HG03378 (cell line): Measurements from ENCODE around the gene ZNG1B.
"Not testable (repeated sequence)": the region's sequence is repeated elsewhere in the genome, so short reads cannot be mapped to it uniquely, and the experiment has no call there.

Source experiments
- ATAC-seq: cut with Tn5 transposase; IDR thresholded peaks from one replicate; pipeline ENCODE4 v1.9.1; 2021; ENCODE audit warnings: mild to moderate bottlenecking, moderate library complexity; ENCODE audit not compliant: unreplicated experiment

Gene ZNG1B

DNA sequence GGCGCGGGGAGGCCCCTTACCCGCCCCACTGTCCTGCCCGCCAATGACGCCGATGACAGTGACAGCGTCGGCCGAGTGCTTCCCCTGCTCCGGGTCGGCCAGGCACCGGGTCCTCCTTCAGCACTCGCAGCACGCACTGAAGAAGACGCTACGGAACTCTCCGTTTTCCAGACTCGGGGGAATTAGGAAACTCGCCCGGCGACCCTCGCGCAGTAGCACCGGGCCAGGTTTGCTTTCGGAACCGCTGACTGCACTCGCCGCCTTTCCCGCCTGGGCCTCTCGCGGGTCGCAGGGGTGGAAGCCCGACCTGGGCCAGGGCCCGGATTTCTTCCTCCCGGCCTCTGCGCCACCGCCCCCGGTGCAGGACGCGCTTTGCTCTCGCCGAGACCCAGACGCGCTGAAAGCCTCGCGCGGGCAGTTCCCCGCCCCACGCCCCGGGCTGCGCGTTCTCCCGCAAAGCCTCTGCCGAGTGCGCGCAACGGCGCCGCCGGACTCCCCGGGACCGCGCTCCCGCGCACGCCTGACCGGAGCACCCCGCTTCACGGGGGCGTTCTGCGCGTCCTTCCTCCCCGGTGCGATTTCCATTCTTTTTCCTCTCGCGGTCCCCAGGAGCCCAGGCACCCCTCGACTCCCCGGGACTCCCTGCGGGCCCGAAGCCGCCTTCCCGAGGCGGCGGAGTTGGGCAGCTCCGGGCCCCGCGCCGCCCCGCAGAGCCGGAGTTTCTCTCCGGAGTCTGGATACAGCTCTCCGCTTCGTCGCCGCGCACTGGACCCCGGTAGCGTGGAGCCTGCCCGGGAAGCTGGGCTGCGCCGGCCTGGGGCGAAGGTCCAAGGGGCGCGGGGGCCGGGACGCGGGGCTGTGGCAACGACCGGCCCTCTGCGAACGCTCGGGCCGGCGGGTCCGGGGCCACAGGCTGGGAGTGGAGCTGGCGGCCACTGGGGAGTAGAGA, 65.9 kb downstream of the ZNG1B start:
- peak; percentile 66 for ATAC-seq

DNA sequence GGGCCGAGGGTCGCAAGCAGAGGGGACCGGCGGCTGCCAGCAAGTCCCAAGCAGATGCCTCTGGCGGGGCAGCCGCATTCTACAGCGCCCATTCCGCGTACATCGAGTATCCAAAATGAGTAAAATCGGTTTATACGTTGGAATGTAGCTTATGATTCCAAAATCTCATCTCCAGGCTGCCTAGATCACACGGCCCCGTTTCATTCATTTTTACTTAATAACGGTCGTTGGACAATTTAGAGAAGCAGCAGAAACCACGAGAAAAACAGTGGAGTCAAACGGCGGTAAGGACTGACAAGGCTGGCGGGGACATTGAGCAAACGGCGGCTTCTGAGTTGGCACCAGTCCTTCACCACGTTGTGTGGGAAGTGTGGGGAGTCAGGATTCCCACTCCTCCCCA, 66.6 kb downstream of the ZNG1B start:
- ATAC-seq: not testable (repeated sequence)

DNA sequence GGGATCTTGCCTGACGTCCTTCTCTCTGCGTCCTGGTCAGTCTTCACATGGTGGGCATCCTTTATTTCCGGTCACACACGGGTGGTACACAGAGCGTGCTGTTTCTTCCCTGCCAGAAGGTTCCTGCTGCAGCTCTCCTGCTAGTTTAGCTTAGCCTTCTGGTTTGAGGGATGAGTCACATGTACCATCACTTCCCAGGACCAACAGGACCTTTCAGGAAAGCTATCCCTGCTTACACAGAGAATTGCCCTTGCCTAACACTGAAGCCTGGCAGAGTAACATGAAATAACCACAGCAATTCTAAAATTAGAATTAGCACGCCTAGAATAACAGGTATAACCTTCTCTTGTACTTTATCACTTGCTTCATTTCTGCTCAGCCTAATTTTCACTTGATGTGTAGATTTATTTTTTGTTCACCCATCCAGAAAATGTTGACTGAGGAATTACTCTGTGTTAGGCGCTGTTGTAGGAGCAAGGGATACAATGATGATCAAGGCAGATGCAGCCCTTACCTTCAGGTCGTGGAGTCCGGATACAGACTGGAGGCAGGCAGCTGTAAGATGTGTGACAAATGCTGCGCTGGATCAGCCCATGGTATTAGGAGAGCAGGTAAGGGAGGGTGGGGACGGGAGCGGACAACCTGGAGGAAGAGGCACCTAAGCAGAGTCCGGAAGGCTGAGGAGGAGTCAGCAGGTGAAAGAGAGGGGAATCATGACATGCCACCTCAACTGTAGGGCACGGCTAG, 70.1 kb downstream of the ZNG1B start:
- ATAC-seq: not testable (repeated sequence)

DNA sequence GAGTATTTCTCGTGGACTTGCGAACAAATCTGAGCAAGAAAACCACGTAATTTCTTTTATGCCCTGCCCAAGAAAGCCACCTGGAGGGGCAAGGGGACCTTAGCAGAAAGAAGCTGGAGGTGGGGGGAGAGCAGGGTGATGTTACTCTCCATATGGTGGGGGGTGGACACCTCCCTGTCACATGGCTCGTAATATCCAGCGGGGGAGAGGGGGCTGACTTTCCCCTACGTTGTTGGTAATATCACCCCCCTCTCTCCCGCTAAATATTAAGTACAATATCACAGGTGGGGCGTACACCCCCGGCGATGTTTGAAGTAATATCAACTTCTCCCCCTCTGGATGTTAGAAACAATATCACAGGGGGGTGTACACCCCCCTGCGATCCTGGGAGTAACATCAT, 70.7 kb downstream of the ZNG1B start:
- not testable (repeated sequence) for ATAC-seq

DNA sequence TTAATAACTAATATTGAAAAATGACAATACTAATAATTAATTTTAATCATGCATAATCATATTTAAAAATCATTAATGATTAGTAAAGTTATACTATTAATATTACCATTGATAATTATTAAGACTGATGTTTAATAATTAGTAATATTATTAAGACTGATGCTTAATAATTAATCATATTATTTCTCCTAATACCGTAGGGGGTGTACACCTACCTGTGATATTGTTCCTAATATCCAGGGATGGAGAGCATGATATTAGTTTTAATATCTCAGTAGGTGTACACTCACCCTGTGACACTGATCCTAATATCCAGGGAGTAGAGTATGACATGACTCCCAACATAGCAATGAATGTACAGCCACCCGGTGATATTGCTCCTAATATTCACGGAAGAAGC, 73.4 kb downstream of the ZNG1B start:
- not testable (repeated sequence) for ATAC-seq

DNA sequence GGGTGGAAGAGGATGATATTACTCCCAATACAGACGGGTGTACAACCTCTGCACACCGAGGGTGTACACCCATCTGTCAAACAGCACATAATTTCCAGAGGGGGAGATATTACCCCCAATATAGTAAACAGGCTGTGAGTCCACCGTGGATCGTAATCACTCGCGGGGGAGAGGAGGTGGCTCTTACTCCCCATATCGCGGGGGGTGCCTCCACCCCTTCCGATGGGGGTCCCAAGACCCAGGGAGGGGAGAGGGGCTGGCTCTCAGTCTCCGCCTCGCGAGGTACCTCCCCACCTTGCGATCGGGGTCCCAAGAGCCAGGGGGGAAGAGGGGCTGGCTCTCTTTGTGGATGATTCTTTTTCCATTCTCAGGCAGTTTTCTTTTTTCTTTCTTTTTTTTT, 74.4 kb downstream of the ZNG1B start:
- not testable (repeated sequence) for ATAC-seq

DNA sequence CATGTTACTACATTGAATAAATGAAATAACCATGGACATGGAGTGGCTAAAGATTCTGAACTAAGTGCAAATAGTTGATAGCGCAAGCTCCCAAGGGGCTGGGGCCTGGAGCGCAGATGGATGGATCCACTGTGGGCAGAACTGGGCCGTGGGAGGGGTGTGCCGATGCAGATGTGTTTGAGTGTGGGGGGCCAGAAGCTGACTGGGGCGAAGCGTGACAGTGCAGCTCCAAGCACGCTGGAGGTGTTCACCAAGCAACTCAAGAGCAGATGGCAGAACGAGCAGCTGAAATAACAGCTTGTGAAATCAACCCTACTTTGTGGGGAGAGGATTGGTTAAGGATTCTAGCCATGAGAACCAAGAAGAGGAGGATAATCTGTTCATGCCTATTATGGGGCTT, 78.0 kb downstream of the ZNG1B start:
- not testable (repeated sequence) for ATAC-seq

DNA sequence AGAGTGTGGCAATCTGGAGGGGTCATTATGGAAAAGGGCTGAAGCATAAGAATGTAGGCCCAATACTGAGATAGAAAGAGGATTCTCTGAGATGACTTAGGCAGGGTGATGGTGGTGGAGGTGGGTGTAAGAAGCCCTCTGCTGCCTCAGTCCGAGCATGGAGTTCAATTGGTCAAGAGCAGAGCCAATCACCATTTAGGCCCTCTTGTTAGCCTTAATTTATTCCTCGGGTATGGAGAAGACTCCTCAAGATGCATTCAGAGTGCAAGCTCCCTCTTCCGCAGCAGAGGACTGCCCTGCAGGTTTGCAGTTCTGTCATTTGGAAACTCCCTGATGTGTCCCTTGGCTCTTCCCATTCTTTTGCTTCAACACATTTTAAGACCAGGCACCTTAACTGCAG, 78.5 kb downstream of the ZNG1B start:
- ATAC-seq: not testable (repeated sequence)

DNA sequence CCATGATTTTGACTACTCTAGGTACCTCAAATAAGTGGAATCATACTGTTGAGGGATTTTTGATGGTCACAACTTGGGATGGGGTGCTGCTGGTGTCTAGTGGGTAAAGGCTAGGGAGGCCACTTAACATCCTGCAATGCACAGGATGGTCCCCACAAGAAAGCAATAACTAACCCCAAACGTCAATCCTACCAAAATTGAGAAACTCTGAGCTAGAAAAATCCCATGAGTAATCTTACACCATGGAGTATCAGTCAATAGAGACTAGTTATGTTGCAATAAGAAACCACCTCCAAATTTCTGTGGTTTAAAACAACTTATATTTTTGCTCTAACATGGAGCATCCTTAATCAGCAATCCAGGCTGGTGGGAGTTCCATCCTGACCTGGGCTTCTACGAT, 79.5 kb downstream of the ZNG1B start:
- not testable (repeated sequence) for ATAC-seq

DNA sequence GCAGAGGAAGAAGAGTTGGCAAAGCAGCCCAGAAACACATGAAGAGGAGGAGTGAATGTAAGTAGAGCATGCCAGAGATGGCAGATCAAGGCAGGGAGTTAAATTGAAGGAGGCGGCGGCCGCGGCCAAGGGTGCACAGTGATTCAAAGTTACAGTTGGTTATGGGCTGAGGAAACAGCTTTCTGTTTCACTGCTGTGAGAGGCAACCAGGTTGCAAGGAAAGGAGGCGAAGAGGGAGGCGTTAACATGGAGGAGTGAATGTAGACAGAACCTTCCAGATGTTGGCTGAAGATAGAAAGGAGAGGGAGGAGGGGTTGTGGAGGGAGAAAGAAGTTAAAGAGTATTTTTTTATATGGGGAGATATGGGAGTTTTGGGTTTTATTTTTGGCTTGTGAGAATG, 83.3 kb downstream of the ZNG1B start:
- ATAC-seq: not testable (repeated sequence)

DNA sequence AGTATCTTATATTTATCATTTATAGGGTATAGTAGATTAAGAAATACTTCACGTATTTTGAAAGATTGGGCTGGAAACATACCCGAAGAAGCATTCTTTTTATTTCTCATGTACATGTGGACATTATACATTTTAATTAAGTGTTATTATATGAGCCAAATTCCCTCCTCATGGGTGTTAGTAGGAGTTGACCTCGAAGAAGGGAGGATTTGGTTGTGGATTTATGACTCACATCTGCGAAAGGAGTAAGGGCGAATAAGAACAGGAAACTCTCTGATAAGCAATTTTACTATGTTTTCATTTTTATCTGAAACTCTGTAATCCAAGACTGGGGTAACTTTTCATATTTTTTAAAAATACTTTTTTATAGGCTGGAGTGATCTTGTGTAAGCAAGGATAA, 84.0 kb downstream of the ZNG1B start:
- ATAC-seq: not testable (repeated sequence)

DNA sequence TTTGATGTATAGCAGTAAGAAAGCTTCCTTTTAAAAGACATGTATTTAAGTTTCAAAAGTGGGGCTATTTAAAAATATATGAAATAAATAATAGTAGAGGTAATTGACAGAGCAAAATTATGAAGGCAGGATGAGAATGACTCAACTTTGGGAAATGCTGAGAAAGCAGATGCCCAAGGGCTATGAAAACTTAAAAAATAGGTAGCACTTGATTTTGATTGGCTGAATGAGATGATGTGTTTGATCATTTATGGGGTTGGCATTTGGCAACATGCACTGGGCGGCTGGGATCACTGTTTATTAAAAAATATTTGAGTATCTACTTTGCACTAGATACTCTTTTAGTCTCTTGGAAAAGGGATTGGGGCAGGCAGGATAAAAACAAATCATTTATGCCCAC, 87.5 kb downstream of the ZNG1B start:
- not testable (repeated sequence) for ATAC-seq

DNA sequence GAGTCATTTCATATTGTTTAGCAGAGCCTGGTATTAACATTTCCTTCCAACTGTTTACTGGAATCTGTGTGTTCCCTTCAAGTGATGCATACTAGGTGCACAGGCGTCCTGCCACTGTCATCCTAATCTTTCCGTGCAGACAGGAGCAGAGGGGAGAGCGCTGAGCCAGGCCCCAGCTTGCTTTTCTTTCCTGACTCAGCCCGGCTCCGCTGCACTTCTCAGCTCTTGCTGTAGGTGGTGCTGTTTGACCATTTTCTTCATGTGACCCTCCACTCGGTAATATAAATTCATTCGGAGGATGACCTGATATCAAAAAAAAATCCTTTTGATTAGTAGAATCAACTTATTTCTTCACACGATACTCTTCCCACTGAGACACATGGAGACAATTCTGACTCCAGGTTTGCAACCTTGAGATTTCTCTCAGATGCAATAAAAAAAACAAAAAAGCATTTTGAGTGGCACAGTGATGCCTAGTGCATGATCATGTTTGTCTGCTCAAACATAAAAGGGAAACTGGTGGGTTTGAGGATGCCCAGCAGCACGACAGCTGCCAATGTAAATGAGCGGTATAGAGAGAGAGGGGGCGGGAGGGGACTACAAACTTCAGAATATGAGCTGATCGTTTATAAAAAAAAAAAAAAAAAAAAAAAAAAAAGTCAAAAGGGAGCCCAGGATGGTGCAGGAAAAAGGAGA, 90.0 kb downstream of the ZNG1B start:
- peak; percentile 84 for ATAC-seq

DNA sequence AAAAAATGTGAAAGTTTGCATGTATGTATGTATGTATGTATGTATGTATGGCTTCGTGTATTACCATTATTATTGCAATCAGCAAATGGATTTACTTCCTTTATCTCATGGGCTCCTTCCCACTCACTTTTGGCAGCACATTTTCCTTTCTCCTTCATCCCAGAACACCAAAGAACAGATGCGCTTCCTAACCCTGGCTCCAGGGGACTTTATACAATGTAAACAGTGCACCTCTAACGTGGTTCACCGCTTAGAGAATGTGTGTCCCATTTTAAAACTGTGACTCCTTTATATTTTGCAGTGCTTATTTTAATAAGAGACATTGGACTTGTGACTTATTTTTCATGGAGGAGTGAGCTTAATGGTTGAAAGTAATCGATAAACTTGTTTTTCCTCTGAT, 90.6 kb downstream of the ZNG1B start:
- ATAC-seq: not testable (repeated sequence)

DNA sequence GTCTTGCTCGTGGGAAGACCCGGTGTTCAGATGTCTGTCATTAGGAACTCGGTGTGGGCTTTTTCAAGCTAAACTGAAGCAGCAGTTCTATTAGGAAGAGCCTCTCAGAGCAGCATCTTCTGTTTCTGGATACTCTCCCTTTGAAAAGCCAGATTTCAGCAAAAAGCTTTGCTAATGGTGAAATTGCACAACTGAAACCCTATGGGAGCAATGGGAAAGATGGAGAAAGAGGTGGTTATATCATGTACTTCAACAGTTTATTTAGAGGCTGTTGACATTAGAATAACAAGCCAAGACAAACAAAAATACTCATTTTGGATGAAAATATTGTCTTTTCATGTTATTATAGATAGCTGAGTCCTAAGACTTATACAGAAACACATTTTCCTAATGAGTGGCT, 91.4 kb downstream of the ZNG1B start:
- ATAC-seq: not testable (repeated sequence)

DNA sequence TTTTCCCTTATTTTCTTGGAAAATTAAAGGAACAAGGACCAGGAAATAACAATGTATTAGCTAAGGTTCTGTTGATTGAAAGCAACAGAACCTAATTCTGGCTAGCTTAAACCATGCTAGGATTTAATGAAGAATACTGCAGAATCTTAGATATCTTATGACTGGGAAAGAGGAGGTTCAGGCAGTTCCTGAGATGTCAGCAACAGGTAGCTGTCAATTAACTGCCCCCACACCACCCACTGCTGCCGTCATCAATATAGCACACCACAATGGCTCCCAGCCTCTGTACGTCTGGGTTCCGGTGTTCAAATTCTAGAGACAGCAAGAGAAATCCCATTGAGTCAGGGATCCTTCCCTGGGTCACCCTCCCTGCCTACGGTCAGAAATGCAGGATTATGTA, 95.5 kb downstream of the ZNG1B start:
- not testable (repeated sequence) for ATAC-seq

DNA sequence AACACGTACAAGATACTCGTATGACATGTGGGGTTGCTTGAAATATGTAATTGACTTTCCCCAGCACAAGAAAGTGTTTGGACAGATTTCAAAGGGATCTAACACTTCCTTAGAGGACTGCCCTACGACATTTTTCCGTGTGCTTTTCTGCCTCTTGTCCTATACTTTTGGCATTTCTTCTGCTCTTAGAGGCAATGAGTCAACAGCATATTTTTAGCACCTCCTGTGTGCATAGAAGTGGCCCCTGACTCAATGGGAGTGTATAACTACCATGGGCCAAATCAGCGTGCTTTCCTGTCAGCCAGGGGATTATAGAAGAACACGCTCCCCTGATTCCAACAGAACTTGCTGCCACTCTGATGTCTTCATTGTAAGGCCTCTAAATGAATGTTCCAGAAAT, 99.1 kb downstream of the ZNG1B start:
- not testable (repeated sequence) for ATAC-seq

DNA sequence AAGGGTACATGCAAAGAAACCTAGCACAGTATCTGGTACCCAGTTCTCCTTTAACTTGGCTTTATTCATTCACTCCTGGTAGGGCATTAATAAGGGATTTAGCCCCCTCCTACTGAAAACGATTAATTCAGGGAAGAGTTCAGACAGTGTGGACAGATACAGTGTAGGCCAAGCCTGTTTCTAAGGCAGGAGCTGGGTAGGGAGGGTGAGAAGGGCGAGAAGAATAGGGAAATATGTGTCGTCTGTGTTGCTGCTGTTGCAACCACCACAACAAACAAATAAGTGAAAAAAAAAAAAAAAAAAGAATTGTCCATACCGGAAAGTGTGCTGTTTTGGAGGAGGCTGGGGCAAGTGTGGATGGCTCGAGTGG, 103.3 kb downstream of the ZNG1B start:
- not testable (repeated sequence) for ATAC-seq

DNA sequence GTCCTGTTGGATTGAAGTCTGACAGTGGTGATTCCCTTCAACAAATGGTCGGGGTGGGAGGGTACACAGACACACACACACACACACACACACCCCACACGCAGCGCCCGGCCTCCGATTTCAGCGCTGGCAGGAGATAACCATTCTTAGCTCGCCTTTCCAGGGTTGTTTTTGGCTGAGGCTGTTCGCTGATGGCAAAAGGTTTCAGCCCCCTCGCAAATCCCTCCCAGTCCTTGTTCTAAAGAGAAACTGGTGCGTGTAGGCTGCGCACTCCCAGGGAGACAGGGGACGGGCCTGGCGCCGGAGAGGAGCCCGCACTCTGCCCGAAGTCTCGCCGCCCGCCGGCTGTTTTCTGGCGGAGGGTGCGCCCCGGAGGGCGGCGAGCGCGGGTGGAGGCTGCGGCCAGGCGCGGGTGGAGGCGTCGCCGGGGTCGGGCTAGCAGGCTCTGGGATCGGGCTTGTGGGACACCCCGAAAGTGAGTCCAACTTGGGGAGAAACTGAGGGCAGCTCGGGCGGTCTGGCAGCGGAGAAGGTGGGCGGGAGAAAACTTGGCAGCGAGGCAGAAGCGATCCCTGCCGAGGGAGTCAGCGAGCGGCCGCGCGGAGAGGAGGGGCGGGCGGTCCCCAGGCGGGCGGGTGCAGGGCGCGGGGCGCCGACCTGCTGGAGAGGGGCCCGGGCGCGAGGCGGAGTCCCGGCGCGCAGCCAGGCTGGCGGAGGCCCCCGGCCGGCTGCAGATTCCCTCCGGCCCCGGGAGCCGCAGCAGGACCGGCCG, 103.9 kb downstream of the ZNG1B start:
- ATAC-seq: not testable (repeated sequence)

DNA sequence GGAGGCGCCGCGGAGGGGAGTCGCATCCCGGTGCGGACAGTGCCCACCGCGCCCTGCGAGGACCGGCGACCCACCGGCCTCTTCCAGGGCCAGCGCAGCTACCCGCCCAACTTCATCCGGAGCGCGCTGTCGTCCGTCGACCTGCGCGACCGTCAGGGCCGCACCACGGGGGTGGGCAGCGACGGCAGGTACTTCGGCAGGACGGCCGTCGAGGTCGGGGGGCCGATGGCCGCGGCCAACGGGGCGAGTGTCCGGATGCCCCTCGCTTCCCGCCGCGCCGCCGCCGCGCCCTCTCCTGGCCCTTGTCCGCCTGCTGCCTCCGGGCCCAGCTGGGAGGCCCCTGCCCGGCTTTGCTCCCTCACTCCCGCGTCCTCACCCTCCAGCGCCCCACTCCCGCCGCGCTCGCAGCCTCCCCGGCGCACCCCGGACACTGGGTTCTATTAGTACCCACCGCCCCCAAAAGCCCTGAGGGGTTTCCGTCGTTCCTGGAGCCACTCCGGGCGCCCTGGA, 104.5 kb downstream of the ZNG1B start:
- not testable (repeated sequence) for ATAC-seq
